Renal pelvis (tissue), 4 donors: Measurements from ENCODE around the gene ANKMY1. TPM values are rescaled to one million over a fixed set of nuclear protein-coding genes. Genes with fewer than 3 reads are reported as not detected.
A peak's percentile ranks its signal among the peaks of the same experiment; 100 is the strongest.

Source experiments
- DNase-seq: peaks from one replicate; pipeline ENCODE4 v3.0.0-alpha.2; 2013
- polyA plus RNA-seq, 3 donors: library from polyadenylated mRNA; unstranded; fragments of 120-200 nt; gene quantifications; one replicate each; pipeline ENCODE4 v1.2.1, GENCODE V29; 2013; ENCODE audit not compliant: insufficient read length in 3 of 3

The ANKMY1 gene
- polyA plus RNA-seq, 3 donors: 11.7 to 15.6 (median 12.6) TPM

DNA sequence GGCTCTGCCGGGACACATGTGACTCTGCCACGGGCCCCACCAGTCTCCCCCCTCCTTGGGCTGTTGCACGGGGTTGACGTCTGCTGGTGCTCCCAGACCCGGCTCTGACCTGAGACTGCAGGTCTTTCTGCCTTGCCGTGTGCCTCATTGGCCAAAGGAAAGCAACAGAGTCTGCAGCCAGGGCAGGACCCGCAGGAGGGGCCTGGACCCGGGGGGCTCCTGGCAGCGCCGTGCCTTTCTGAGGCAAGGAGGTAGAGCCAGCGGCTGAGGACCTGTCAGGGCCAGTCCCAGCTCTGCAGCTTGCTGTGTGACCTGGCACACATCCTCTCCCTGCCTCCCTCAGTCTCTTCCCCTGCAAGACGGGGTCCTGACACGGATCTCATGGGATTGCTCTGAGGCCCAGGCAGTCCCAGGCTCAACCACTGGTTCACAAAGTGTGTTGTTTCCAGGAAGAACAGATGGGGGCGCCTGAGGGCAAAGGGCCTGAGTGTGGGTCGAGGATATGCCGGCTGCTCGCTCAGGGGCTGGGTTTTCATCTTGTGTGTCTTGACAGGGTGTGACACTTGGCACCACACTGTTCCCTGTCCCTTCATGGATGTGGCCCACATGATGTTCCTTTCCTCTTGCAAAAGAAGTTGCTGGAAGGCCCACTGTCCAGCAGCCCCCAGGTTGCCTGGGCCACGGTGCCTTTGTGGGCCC lies 37.7 kb upstream of the ANKMY1 start:
- no peak for DNase-seq

- DNase-seq: no peak
Measured at GRCh38 chr2:240594511-240595380, 37.0 kb upstream of the ANKMY1 start.

DNA sequence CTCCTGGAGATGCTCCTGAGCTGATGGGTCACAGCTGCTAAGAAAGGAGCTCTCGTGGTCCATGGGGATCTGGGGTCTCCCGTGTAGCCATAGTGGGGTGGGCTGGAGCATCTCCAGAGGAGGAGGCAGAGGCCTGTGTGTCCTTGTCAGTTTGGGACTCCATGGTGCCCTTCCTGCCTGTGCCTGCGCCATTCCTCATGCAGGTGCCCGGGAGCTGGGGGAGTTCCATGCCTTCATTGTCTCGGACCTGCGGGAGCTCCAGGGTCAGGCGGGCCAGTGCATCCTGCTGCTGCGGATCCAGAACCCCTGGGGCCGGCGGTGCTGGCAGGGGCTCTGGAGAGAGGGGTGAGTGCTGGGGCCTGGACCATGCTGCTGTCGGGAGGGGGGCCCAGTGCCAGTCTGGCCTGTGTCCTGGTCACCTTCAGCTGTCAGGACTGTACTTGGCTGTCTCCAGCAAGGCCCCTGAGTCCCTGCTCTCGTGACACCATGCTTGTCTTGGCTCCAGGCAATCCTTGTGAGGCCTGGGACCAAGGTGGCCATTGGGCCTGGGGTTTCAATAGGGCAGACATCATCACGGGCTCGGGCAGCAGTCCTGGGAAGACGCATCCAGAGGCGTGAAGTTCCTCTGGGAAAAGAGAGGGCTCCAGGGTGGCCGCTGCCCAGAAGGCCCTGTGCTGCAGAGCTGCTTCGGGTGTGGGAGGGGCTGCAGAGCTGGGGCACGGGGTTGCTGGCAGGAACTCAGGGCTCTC lies 36.1 kb upstream of the ANKMY1 start:
- DNase-seq: no peak

DNA sequence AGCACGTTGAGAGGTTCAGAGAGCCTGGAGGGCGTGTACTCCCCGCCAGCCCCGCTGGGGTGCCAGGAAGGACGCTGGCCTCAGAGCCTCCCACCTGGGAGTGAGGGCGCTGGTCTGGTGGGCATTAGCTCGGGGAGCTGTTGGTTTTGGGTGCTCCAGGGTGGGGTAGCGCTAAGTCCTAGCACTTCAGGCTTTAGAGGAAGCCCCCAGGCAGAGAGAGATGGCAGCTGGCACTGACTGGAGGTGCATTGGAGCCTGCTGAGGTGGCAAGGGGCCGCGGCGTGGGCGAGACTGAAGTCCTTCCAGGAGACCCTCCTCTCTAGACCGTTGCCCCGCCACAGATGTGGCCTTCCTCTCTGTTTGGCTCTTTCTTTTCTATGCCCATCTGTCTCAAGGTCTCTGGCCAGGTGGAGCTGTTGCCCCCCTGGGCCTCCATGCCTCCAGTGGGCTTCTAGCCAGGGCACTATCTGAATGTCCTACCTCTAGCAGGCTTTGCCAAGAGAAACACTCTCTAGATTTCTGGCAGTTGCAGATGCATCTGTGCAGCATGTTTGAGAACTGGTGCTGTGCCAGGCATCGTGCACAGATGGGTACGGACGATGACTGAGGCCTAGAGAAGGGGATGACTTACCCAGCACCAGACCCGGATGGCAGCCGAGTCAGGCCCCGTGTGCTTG lies 35.4 kb upstream of the ANKMY1 start:
- DNase-seq: no peak

- DNase-seq: no peak
Measured at GRCh38 chr2:240591784-240592183, 34.0 kb upstream of the ANKMY1 start.

DNA sequence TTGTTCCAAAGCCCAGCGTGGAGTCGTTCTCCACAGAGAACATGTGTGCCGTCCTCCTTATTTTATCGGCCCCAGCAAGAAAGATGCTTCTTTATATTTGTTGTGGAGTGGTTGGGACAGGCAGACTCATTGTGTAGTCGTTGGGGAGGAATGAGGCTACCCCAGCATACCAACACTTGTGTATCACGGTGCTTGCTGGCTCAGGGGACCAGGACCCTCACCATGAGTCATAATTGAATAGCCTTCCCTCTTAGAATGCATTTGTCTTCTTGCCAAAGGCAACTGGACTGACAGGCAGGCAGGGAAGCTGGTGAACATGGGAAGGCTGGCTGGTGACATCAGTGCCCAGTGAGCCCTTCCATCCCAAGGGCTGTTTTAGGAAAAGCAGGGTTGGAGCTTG lies 33.4 kb upstream of the ANKMY1 start:
- no peak for DNase-seq

DNA sequence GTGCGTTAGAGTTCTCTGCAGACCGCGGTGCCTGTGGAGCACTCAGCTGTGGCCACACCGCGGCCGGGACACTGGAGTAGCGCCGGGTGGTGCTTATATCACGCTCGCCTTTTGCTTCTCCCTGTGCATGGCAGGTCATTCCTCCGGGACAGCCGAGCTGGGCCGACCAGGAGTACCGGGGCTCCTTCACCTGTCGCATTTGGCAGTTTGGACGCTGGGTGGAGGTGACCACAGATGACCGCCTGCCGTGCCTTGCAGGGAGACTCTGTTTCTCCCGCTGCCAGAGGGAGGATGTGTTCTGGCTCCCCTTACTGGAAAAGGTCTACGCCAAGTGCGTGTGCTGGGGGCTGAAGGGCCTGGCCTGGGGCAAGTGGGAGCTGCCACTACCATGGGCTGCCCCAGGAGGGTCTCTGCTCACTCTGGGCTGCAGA lies 32.9 kb upstream of the ANKMY1 start:
- no peak for DNase-seq

DNA sequence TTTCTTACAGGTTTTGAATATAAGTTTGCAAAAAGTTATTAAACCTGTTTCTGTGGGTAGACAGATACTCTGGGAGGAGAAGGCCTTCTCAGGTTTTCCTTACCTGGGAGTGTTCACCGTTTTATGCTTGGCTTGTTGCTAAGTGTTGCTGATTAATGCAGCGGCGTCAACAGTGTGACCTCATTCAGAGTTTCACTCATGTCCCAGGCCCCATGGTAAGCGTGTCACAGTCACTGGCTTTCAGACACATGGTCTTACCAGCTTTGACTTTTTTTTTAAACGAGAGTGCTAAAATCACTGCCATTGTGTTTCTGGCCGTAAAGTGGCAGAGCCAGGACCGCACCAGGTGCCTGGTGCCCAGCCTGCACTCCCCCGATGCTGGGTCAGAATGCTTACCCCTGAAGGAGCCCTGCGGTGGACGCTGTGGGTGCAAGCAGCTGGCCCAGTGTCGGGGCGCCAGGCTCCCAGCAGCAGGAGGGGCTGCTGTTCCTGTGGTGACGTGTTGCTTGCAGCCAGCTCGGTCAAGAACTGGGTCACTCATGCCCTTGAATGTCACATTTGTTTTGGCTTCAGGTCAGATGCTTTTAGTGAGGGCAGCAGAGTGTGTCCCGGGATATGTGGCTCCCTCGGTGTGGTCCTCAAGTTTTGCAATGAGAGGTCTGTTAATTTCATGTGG lies 32.2 kb upstream of the ANKMY1 start:
- DNase-seq: no peak

GRCh38 chr2:240589375-240589774 lies 31.6 kb upstream of the ANKMY1 start:
- no peak for DNase-seq

DNA sequence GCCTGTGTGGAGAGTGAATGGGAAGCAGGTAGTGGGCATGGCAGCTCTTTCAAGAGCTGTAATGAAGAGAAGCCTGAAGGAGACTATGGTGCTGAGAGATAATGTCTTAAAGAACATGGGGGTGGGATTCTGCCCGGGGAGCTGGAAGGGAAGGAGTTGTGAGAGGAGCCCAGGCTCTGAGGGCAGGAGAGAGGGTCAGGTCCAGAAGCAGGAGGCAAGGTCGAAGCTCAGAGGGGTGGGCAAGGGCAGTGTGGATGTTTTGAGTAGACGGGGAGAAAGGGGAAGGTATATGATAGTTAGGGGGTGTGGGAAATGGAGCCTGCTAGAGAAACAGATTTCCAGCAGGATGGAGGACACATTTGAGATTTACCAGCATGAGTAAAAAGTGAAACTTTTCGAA lies 30.9 kb upstream of the ANKMY1 start:
- DNase-seq: no peak

GRCh38 chr2:240588006-240588655 lies 30.3 kb upstream of the ANKMY1 start:
- no peak for DNase-seq

- no peak for DNase-seq
Measured at GRCh38 chr2:240586919-240587800, 29.4 kb upstream of the ANKMY1 start.

GRCh38 chr2:240586198-240586918 lies 28.6 kb upstream of the ANKMY1 start, which contains the start of gene CAPN10:
Gene CAPN10, plus strand, starts transcription at chr2:240586734. Its CDS starts 178 bp downstream, at chr2:240586912.
- DNase-seq: peak; percentile 94

DNA sequence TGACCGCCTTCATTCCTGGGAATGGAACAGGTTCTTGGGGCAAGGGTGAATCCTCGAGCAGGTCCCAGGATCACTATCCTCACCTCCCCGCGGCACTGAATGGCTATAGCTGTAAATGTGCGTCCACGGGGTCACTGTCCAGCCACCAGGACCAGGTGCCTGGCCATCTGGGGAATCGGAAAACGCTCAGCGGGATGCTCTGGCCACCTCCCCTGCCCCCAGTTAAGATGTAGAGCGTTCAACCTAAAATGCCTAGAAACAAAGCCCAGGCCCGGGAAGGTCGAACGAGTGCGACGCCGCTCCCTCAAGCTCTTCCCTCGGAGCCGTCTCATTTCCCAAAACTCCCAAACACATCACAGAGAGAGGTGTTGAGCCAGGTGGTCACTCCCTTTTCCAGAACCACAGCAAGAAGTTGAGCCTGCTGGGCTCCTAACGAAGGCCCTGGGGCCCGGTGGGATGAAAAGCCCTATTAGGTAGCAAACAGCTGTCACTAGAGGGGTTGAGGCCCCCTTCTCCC lies 28.0 kb upstream of the ANKMY1 start:
- no peak for DNase-seq

- no peak for DNase-seq
Measured at GRCh38 chr2:240585101-240585500, 27.3 kb upstream of the ANKMY1 start.

- no peak for DNase-seq
Measured at GRCh38 chr2:240584486-240585031, 26.8 kb upstream of the ANKMY1 start.

DNA sequence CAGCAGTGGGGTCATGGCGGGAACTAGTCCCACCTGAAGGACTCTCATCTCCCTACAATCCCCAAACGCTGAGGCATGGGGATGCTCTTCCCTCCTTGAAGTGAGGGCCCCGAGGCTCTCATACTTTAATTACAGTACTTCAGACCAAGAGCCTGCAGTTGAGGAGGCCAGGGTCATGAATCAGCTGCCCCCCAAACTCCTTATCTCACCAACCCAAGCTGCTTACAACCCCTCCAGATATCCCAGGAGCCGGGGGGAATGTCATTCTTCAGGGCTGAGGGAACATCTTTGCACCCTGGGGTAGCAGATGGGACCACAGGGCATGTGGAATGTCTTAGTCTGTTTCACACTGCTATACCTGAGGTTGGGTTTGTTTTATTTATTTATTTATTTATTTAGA lies 26.0 kb upstream of the ANKMY1 start:
- DNase-seq: no peak

GRCh38 chr2:240582781-240583180 lies 25.0 kb upstream of the ANKMY1 start:
- DNase-seq: no peak
